Measurements from ENCODE around the gene KIF1A.

GRCh38 chr2:240672701-240673190, 147.3 kb downstream of the KIF1A start:
- no peak for TF ChIP-seq DMTF1 (CRISPR knock-in tag; IDR thresholded peaks at IDR 0.05)
- no peak for TF ChIP-seq CTCF (CRISPR knock-in tag; IDR thresholded peaks at IDR 0.05)
